LNCAP (cell line): ENCODE results near the gene FAM174C.

Experiments used
- CTCF ChIP-seq: fragments of 450-650 bp; IDR thresholded peaks from 2 replicates; pipeline ENCODE4 v1.5.1; 2017; ENCODE audit warnings: mild to moderate bottlenecking

Gene FAM174C

GRCh38 chr19:1255186-1256161, 19.9 kb upstream of the FAM174C start:
- TF ChIP-seq CTCF, result no peak

- no peak for TF ChIP-seq CTCF
Measured at GRCh38 chr19:1256646-1257474, 18.5 kb upstream of the FAM174C start.

- no peak for TF ChIP-seq CTCF
Measured at GRCh38 chr19:1257475-1258162, 17.7 kb upstream of the FAM174C start.

DNA sequence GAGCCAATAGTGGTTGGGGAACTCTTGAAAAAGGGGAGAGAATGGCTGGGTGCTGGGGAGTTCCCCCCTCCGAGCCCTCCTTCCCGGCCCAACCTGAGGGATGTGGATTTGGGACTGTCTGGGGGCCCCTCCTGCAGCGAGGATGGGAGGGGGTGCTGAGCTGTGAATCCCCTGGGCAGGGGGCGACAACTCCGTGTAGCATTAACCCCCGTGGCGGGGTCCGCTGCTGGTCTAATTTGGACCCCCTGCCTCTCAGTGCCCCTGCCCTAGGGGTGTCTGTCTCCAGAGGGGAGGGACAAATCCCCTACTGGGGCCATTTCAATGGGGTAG, 17.2 kb upstream of the FAM174C start:
- TF ChIP-seq CTCF, result no peak

DNA sequence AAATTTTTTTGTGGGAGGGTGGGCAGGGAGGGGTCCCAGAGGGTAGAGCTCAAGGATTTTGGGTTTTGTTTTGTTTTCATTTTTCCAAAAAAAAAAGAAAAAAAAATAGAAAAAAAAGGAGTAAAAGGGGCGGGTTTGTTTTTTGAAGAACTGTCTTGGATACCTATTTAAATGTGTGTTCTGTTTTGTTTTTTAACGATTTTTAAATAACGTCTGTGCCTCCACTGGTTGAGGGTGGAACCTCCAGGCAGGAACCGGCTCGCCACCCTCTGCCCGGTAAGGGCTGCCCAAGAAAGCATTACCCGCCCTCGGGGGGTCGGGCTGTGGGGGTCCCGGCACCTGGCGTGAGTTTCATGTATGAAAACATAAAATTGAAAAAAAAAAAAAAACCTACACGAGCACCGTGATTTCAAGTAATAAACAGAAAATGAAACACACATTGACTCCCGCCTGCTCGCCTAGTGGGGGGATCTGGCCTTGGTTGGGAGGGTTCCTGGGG, 16.6 kb upstream of the FAM174C start:
- TF ChIP-seq CTCF, result no peak

- TF ChIP-seq CTCF, result no peak
Measured at GRCh38 chr19:1259206-1259875, 16.0 kb upstream of the FAM174C start.
